Spleen (tissue), 11 donors: Measurements from ENCODE around the gene PXK. TPM values are rescaled to one million over a fixed set of nuclear protein-coding genes. Genes with fewer than 3 reads are reported as not detected.

ENCODE experiments used
- DNase-seq: peaks from one replicate; pipeline ENCODE4 v3.0.0-alpha.2; 2020
- H3K27ac ChIP-seq, 8 donors: fragments of 200-600 bp; sonication (generic) in 7 of 8; 1 replicate in 4 of 8; 2 replicates in 4 of 8; pipeline versions ENCODE4 v1.5.0 to v1.8.0; 2016 to 2021; ENCODE audit warnings: inconsistent platforms in 4 of 8, mild to moderate bottlenecking in 4 of 8, moderate library complexity in 1 of 8
- H3K27me3 ChIP-seq, 7 donors: fragments of 200-600 bp; sonication (generic) in 6 of 7; replicated peaks in 1 of 7; 1 replicate in 4 of 7; 2 replicates in 3 of 7; pipeline versions ENCODE4 v1.5.0 to v1.8.0; 2016 to 2021; ENCODE audit warnings: inconsistent platforms in 3 of 7, mild to moderate bottlenecking in 1 of 7
- H3K36me3 ChIP-seq, 6 donors: fragments of 200-600 bp; sonication (generic) in 5 of 6; 1 replicate in 4 of 6; 2 replicates in 2 of 6; pipeline versions ENCODE4 v1.5.0 to v1.8.0; 2016 to 2021; ENCODE audit warnings: inconsistent platforms in 2 of 6
- H3K4me1 ChIP-seq, 6 donors: fragments of 200-600 bp; sonication (generic) in 5 of 6; 1 replicate in 3 of 6; 2 replicates in 3 of 6; pipeline versions ENCODE4 v1.5.0 to v1.8.0; 2016 to 2021; ENCODE audit warnings: inconsistent platforms in 3 of 6
- H3K4me3 ChIP-seq, 8 donors: fragments of 200-600 bp; sonication (generic) in 7 of 8; 1 replicate in 4 of 8; 2 replicates in 4 of 8; pipeline versions ENCODE4 v1.5.0 to v1.8.0; 2016 to 2021; ENCODE audit warnings: inconsistent platforms in 4 of 8, mild to moderate bottlenecking in 4 of 8, moderate library complexity in 2 of 8
- H3K9me3 ChIP-seq, 8 donors: fragments of 200-600 bp; sonication (generic) in 7 of 8; 1 replicate in 4 of 8; 2 replicates in 4 of 8; pipeline versions ENCODE4 v1.5.0 to v1.8.0; 2016 to 2021; ENCODE audit warnings: inconsistent platforms in 4 of 8
- CTCF ChIP-seq, 11 experiments: fragments of 200-600 bp in 7 of 11; fragments of 450-650 bp in 4 of 11; sonication (generic) in 4 of 11; IDR thresholded peaks in 8 of 11; conservative IDR thresholded peaks in 3 of 11; 1 replicate in 7 of 11; 2 replicates in 4 of 11; pipeline versions ENCODE4 v1.4.0 to v1.8.0; 2016 to 2021; ENCODE audit warnings: antibody characterized with exemption in 11 of 11, inconsistent platforms in 4 of 11, mild to moderate bottlenecking in 1 of 11
- POLR2A ChIP-seq, 3 donors: fragments of 450-650 bp; IDR thresholded peaks; one replicate each; pipeline ENCODE4 v1.5.1; 2017; ENCODE audit warnings: antibody characterized with exemption in 3 of 3, mild to moderate bottlenecking in 1 of 3
- POLR2AphosphoS5 ChIP-seq, 3 donors: sonication (generic); formaldehyde crosslinking; IDR thresholded peaks; one replicate each; pipeline ENCODE4 v1.5.1; 2017; ENCODE audit warnings: antibody characterized with exemption in 3 of 3
- WGBS, 5 donors: extraction: QIAGEN DNeasy Blood & Tissue Kit in 3 of 5; methylation state at CpG; one replicate each; pipeline versions ENCODE4 v1.1.5 to v1.1.7; 2013 to 2018; 5-methylcytosine and 5-hydroxymethylcytosine counted together
- intact Hi-C: fragments of 100-400 bp; cut with DNase I; formaldehyde crosslinking; loops from one replicate; pipeline ENCODE4 v1.15.0; 2023; ENCODE audit warnings: low total_unique reads
- polyA plus RNA-seq, 3 donors: library from polyadenylated mRNA; stranded (reverse); fragments of 200-250 nt; gene quantifications; one replicate each; pipeline ENCODE4 v1.2.1, GENCODE V29; 2013
- total RNA-seq, 7 donors: library from RNA; depleted of rRNA in 3 of 7; stranded (reverse); fragments of >200 nt in 3 of 7; fragmentation: NEBNext Ultra II Directional in 4 of 7; extraction: Animal tissue kit (Norgen Biotek cat#: 25700) in 4 of 7; gene quantifications; one replicate each; pipeline versions ENCODE4 v1.1.0 to v1.2.1, GENCODE V29; 2016 to 2021
- donor health status: healthy with polysubstance abuse.
- donor health status: DM: no; HTN: no; CAD: no; lungs with moderate emphysema.
- donor health status: DM: no; HTN: no; CAD: no.
- donor health status: Bipolar disorder and iron deficiency.
- donor health status: healthy.
- donor health status: DM: no; HTN: no; CAD: no.
- donor health status: DM: yes; HTN: yes; CAD: no.

Gene PXK
- total and polyA plus RNA-seq, 10 donors = 19.3 to 80.9 (median 49.7) TPM

GRCh38 chr3:58425782-58426181 is 93.1 kb downstream of the PXK start:
- no peak for TF ChIP-seq POLR2A (IDR thresholded peaks at IDR 0.05)
- TF ChIP-seq POLR2AphosphoS5 (IDR thresholded peaks at IDR 0.05) = no peak
- no peak for TF ChIP-seq CTCF (IDR thresholded peaks at IDR 0.05 in 8 of 11, conservative IDR thresholded peaks at IDR 0.05 in 3 of 11)

GRCh38 chr3:58427661-58428361 is 95.1 kb downstream of the PXK start:
- no peaks in the 10 kb centered on the region for H3K27me3 ChIP-seq
- H3K9me3 ChIP-seq = no peaks in the 10 kb centered on the region
- H3K4me1 ChIP-seq = peaks cover 9 to 31% (median 13%) of the 10 kb centered on the region in 6 donors
- 75 to 88% (median 81%) methylated on average over 7 of the region's 7 CpGs for WGBS, 5 donors
- DNase-seq = no peak
- intact Hi-C loops = loop anchor here (10.0 kb wide), 1 partner anchor 67 kb away; the partner anchor contains the start of gene KCTD6
- no peak overlapping the region for H3K4me3 ChIP-seq
- no peak overlapping the region for H3K27ac ChIP-seq
- H3K36me3 ChIP-seq = peaks cover 7 to 98% (median 86%) of the 10 kb centered on the region in 6 donors
- TF ChIP-seq POLR2AphosphoS5 (IDR thresholded peaks at IDR 0.05) (no peak), POLR2A (IDR thresholded peaks at IDR 0.05) (no peak), CTCF (IDR thresholded peaks at IDR 0.05 in 8 of 11, conservative IDR thresholded peaks at IDR 0.05 in 3 of 11) (no peak)

More at GRCh38 chr3:58425782-58426181, 93.1 kb downstream of the PXK start:
- Histone ChIP-seq H3K27ac (no peak overlapping the region), H3K4me1 (peaks cover 0 to 12% (median 0%) of the 10 kb centered on the region in 6 donors), H3K27me3 (no peaks in the 10 kb centered on the region), H3K9me3 (no peaks in the 10 kb centered on the region), H3K4me3 (no peak overlapping the region), H3K36me3 (peaks cover 7 to 100% (median 90%) of the 10 kb centered on the region in 6 donors)
- no peak for DNase-seq
- 72 to 86% (median 79%) methylated on average over 2 of the region's 2 CpGs for WGBS, 5 donors
- intact Hi-C loops = loop anchor here (10.0 kb wide), 1 partner anchor 69 kb away; the partner anchor contains the start of gene KCTD6

GRCh38 chr3:58429657-58430056 is 97.0 kb downstream of the PXK start:
- WGBS, 5 donors = 0 to 81% (median 0%) methylated on average over 1 of the region's 1 CpG
- H3K4me1 ChIP-seq = peaks cover 9 to 45% (median 26%) of the 10 kb centered on the region in 6 donors
- no peaks in the 10 kb centered on the region for H3K9me3 ChIP-seq
- intact Hi-C loops = loop anchor here (10.0 kb wide), 1 partner anchor 65 kb away; the partner anchor contains the start of gene KCTD6
- DNase-seq = no peak
- H3K27me3 ChIP-seq = no peaks in the 10 kb centered on the region
- H3K4me3 ChIP-seq = no peak overlapping the region
- peak overlapping the region in 1 of 8 donors; percentile 14 for H3K27ac ChIP-seq
- H3K36me3 ChIP-seq = peaks cover 7 to 80% (median 71%) of the 10 kb centered on the region in 6 donors
- TF ChIP-seq POLR2AphosphoS5 (IDR thresholded peaks at IDR 0.05) = no peak
- no peak for TF ChIP-seq POLR2A (IDR thresholded peaks at IDR 0.05)
- no peak for TF ChIP-seq CTCF (IDR thresholded peaks at IDR 0.05 in 8 of 11, conservative IDR thresholded peaks at IDR 0.05 in 3 of 11)

DNA sequence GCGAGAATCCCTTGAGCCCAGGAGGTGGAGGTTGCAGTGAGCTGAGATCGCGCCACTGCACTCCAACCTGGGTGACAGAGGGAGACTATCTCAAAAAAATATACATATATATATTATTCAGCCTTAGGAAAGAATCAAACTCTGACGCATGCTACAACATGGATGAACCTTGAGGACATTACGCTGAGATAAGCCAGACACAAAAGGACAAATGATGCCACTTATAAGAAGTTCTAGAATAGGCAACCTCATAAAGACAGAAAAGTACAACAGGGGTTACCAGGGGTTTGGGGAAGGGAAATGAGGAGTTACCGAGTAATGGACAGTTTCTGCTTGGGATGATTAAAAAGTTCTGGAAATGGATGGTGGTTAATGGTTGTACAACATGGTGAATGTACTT is 100.2 kb downstream of the PXK start:
- Histone ChIP-seq H3K9me3 (no peaks in the 10 kb centered on the region), H3K27ac (peak overlapping the region; percentile 83 to 96 (median 94)), H3K4me3 (peak overlapping the region; percentile 54 to 82 (median 75)), H3K4me1 (peaks cover 9 to 55% (median 28%) of the 10 kb centered on the region in 6 donors), H3K27me3 (no peaks in the 10 kb centered on the region), H3K36me3 (peaks cover 4 to 47% (median 42%) of the 10 kb centered on the region in 6 donors)
- 64 to 73% (median 69%) methylated on average over 6 of the region's 6 CpGs for WGBS, 5 donors
- intact Hi-C loops = no loop called here
- no peak for DNase-seq
- TF ChIP-seq POLR2A (IDR thresholded peaks at IDR 0.05) (no peak), CTCF (IDR thresholded peaks at IDR 0.05 in 8 of 11, conservative IDR thresholded peaks at IDR 0.05 in 3 of 11) (no peak), POLR2AphosphoS5 (IDR thresholded peaks at IDR 0.05) (no peak)
